D341Med (cell line): Measurements from ENCODE around the gene NYAP2.

ENCODE experiments used
- DNase-seq: peaks from one replicate; pipeline ENCODE4 v3.0.0; 2012; ENCODE audit warnings: low spot score

The NYAP2 gene

GRCh38 chr2:225559072-225559415 is 159.5 kb downstream of the NYAP2 start:
- no peak for DNase-seq

- no peak for DNase-seq
Observed at GRCh38 chr2:225566798-225567197, 167.3 kb downstream of the NYAP2 start.

- DNase-seq: no peak
Observed at GRCh38 chr2:225569995-225570394, 170.5 kb downstream of the NYAP2 start.

GRCh38 chr2:225573603-225574002 is 174.1 kb downstream of the NYAP2 start:
- no peak for DNase-seq

- DNase-seq: no peak
Observed at GRCh38 chr2:225574582-225575138, 175.2 kb downstream of the NYAP2 start.

- no peak for DNase-seq
Observed at GRCh38 chr2:225581135-225581534, 181.6 kb downstream of the NYAP2 start.

GRCh38 chr2:225581906-225582305 is 182.4 kb downstream of the NYAP2 start:
- no peak for DNase-seq

- peak; percentile 14 for DNase-seq
Observed at GRCh38 chr2:225582355-225583116, 183.0 kb downstream of the NYAP2 start.

GRCh38 chr2:225584796-225585195 is 185.3 kb downstream of the NYAP2 start:
- no peak for DNase-seq

GRCh38 chr2:225590932-225591331 is 191.4 kb downstream of the NYAP2 start:
- DNase-seq: no peak

- DNase-seq: no peak
Observed at GRCh38 chr2:225597911-225598310, 198.4 kb downstream of the NYAP2 start.

GRCh38 chr2:225598426-225598825 is 198.9 kb downstream of the NYAP2 start:
- DNase-seq: no peak

GRCh38 chr2:225598897-225599296 is 199.4 kb downstream of the NYAP2 start:
- no peak for DNase-seq

- no peak for DNase-seq
Observed at GRCh38 chr2:225599856-225600255, 200.3 kb downstream of the NYAP2 start.

- DNase-seq: no peak
Observed at GRCh38 chr2:225600444-225600843, 200.9 kb downstream of the NYAP2 start.

- no peak for DNase-seq
Observed at GRCh38 chr2:225600865-225601264, 201.4 kb downstream of the NYAP2 start.

- no peak for DNase-seq
Observed at GRCh38 chr2:225602205-225602604, 202.7 kb downstream of the NYAP2 start.

GRCh38 chr2:225608136-225608535 is 208.6 kb downstream of the NYAP2 start:
- DNase-seq: no peak

- DNase-seq: no peak
Observed at GRCh38 chr2:225612636-225613035, 213.1 kb downstream of the NYAP2 start.

GRCh38 chr2:225614915-225615314 is 215.4 kb downstream of the NYAP2 start:
- no peak for DNase-seq

GRCh38 chr2:225615514-225615913 is 216.0 kb downstream of the NYAP2 start:
- DNase-seq: no peak

GRCh38 chr2:225616372-225616771 is 216.9 kb downstream of the NYAP2 start:
- no peak for DNase-seq

- DNase-seq: no peak
Observed at GRCh38 chr2:225616848-225617247, 217.3 kb downstream of the NYAP2 start.

GRCh38 chr2:225620227-225620626 is 220.7 kb downstream of the NYAP2 start:
- DNase-seq: no peak
